H9 (cell line): ENCODE measurements around the gene TCFL5. TPM values are rescaled to one million over a fixed set of nuclear protein-coding genes. Genes with fewer than 3 reads are reported as not detected.
A peak's percentile ranks its signal among the peaks of the same experiment; 100 is the strongest.

Experiments used
- DNase-seq: peaks from one replicate; pipeline ENCODE4 v3.0.0-alpha.2; 2017
- H2AFZ ChIP-seq: one replicate; pipeline ENCODE4 v1.6.1; 2013; ENCODE audit warnings: mild to moderate bottlenecking, low read length, control low read depth, moderate library complexity
- H2AK5ac ChIP-seq: 2 replicates; pipeline ENCODE4 v1.6.1; 2013; ENCODE audit warnings: low read length, control low read depth, mixed read lengths; ENCODE audit not compliant: insufficient read length
- H2BK120ac ChIP-seq: one replicate; pipeline ENCODE4 v1.6.1; 2013; ENCODE audit warnings: low read depth, mild to moderate bottlenecking, low read length, control low read depth, inconsistent platforms; ENCODE audit not compliant: poor library complexity, severe bottlenecking
- H2BK12ac ChIP-seq: 2 replicates; pipeline ENCODE4 v1.6.1; 2013; ENCODE audit warnings: low read length, control low read depth, mixed read lengths, low read depth; ENCODE audit not compliant: insufficient read length
- H2BK15ac ChIP-seq: 2 replicates; pipeline ENCODE4 v1.6.1; 2013; ENCODE audit warnings: low read depth, low read length, control low read depth
- H2BK20ac ChIP-seq: one replicate; pipeline ENCODE4 v1.6.1; 2013; ENCODE audit warnings: low read depth, mild to moderate bottlenecking, low read length, control low read depth, inconsistent platforms; ENCODE audit not compliant: poor library complexity, severe bottlenecking
- H2BK5ac ChIP-seq: 2 replicates; pipeline ENCODE4 v1.6.1; 2013; ENCODE audit warnings: low read length, control low read depth, mixed read lengths; ENCODE audit not compliant: insufficient read length
- H3K14ac ChIP-seq: 2 replicates; pipeline ENCODE4 v1.6.1; 2013; ENCODE audit warnings: low read length, control low read depth; ENCODE audit not compliant: insufficient read depth
- H3K18ac ChIP-seq: 2 replicates; pipeline ENCODE4 v1.6.1; 2013; ENCODE audit warnings: low read depth, mild to moderate bottlenecking, mixed read lengths, low read length, control low read depth; ENCODE audit not compliant: insufficient read length
- H3K23ac ChIP-seq: 2 replicates; pipeline ENCODE4 v1.6.1; 2013; ENCODE audit warnings: low read length, control low read depth, mixed read lengths, low read depth; ENCODE audit not compliant: insufficient read length
- H3K23me2 ChIP-seq: 2 replicates; pipeline ENCODE4 v1.6.1; 2013; ENCODE audit warnings: low read depth, mild to moderate bottlenecking, mixed read lengths, low read length, control low read depth; ENCODE audit not compliant: insufficient read length, poor library complexity, severe bottlenecking
- H3K27ac ChIP-seq: 2 replicates; pipeline ENCODE4 v1.5.1; 2013; ENCODE audit warnings: low read length, control low read depth, mixed read lengths, low read depth; ENCODE audit not compliant: insufficient read length
- H3K27me3 ChIP-seq: 2 replicates; pipeline ENCODE4 v1.6.1; 2013; ENCODE audit warnings: low read length, control low read depth, inconsistent platforms; ENCODE audit not compliant: insufficient read depth
- H3K4ac ChIP-seq: 2 replicates; pipeline ENCODE4 v1.6.1; 2013; ENCODE audit warnings: low read depth, mild to moderate bottlenecking, control low read depth, inconsistent platforms, low read length, moderate library complexity
- H3K4me1 ChIP-seq: 2 replicates; pipeline ENCODE4 v1.6.1; 2013; ENCODE audit warnings: low read length, control low read depth, inconsistent platforms; ENCODE audit not compliant: insufficient read depth
- H3K4me2 ChIP-seq: 2 replicates; pipeline ENCODE4 v1.6.1; 2013; ENCODE audit warnings: low read length, control low read depth, mixed read lengths; ENCODE audit not compliant: insufficient read length, insufficient read depth
- H3K56ac ChIP-seq: 2 replicates; pipeline ENCODE4 v1.6.1; 2013; ENCODE audit warnings: low read depth, mild to moderate bottlenecking, mixed read lengths, low read length, control low read depth; ENCODE audit not compliant: insufficient read length
- H3K79me1 ChIP-seq: 2 replicates; pipeline ENCODE4 v1.6.1; 2013; ENCODE audit warnings: low read depth, mild to moderate bottlenecking, moderate library complexity, low read length, control low read depth, inconsistent platforms; ENCODE audit not compliant: insufficient read depth, poor library complexity, severe bottlenecking
- H3K79me2 ChIP-seq: 2 replicates; pipeline ENCODE4 v1.6.1; 2013; ENCODE audit warnings: low read length, control low read depth, inconsistent platforms; ENCODE audit not compliant: insufficient read depth
- H3K9ac ChIP-seq: 2 replicates; pipeline ENCODE4 v1.6.1; 2013; ENCODE audit warnings: low read length, control low read depth, mixed read lengths; ENCODE audit not compliant: insufficient read length; ENCODE audit errors: extremely low read depth
- H3K9me3 ChIP-seq: one replicate; pipeline ENCODE4 v1.6.1; 2013; ENCODE audit warnings: low read depth, low read length, inconsistent platforms; ENCODE audit not compliant: control insufficient read depth
- H3T11ph ChIP-seq: one replicate; pipeline ENCODE4 v1.6.1; 2013; ENCODE audit warnings: mild to moderate bottlenecking, low read length, control low read depth, inconsistent platforms
- H4K20me1 ChIP-seq: one replicate; pipeline ENCODE4 v1.6.1; 2013; ENCODE audit not compliant: control insufficient read depth, insufficient read length, insufficient read depth
- H4K5ac ChIP-seq: 2 replicates; pipeline ENCODE4 v1.6.1; 2013; ENCODE audit warnings: low read depth, mild to moderate bottlenecking, mixed read lengths, low read length, control low read depth; ENCODE audit not compliant: insufficient read length
- H4K8ac ChIP-seq: replicated peaks from 2 replicates; pipeline ENCODE4 v1.6.1; 2013; ENCODE audit warnings: low read length, control low read depth, mixed read lengths, low read depth; ENCODE audit not compliant: insufficient read length
- H4K91ac ChIP-seq: 2 replicates; pipeline ENCODE4 v1.6.1; 2013; ENCODE audit warnings: low read depth, mild to moderate bottlenecking, moderate library complexity, mixed read lengths, low read length, control low read depth; ENCODE audit not compliant: insufficient read length
- H3K27ac Mint-ChIP-seq, 3 experiments: 2 replicates in 2 of 3; 3 replicates in 1 of 3; pipeline ENCODE4 v1.8.0; 2020 to 2021; ENCODE audit warnings: mixed read lengths in 3 of 3, mild to moderate bottlenecking in 1 of 3, moderate library complexity in 1 of 3
- H3K27me3 Mint-ChIP-seq: 2 replicates; pipeline ENCODE4 v1.8.0; 2021; ENCODE audit warnings: low read depth, mild to moderate bottlenecking, moderate library complexity, mixed read lengths
- H3K36me3 Mint-ChIP-seq, 3 experiments: 2 replicates in 2 of 3; 3 replicates in 1 of 3; pipeline ENCODE4 v1.8.0; 2020 to 2021; ENCODE audit warnings: low read depth in 3 of 3, mixed read lengths in 3 of 3; ENCODE audit not compliant: insufficient read depth in 1 of 3
- H3K4me1 Mint-ChIP-seq, 2 experiments: 2 replicates each; pipeline ENCODE4 v1.8.0; 2020; ENCODE audit warnings: mixed read lengths in 2 of 2
- H3K4me3 Mint-ChIP-seq, 2 experiments: 2 replicates in 1 of 2; 3 replicates in 1 of 2; pipeline ENCODE4 v1.8.0; 2020 to 2021; ENCODE audit warnings: mild to moderate bottlenecking in 2 of 2, mixed read lengths in 2 of 2, moderate library complexity in 1 of 2
- H3K9me3 Mint-ChIP-seq, 2 experiments: 2 replicates in 1 of 2; 3 replicates in 1 of 2; pipeline ENCODE4 v1.8.0; 2020; ENCODE audit warnings: mild to moderate bottlenecking in 2 of 2, mixed read lengths in 2 of 2, moderate library complexity in 1 of 2
- CTCF ChIP-seq: fragments of 200-600 bp; sonication (generic); conservative IDR thresholded peaks from 3 replicates; pipeline ENCODE4 v1.8.0; 2021; ENCODE audit warnings: antibody characterized with exemption, mild to moderate bottlenecking
- WGBS: extraction: QIAGEN DNeasy Blood & Tissue Kit; methylation state at CpG from one replicate; pipeline ENCODE4 v1.1.7; 2013; ENCODE audit warnings: missing lambda C conversion rate, low lambda C conversion rate, mixed read lengths; ENCODE audit not compliant: insufficient read length; ENCODE audit errors: extremely low coverage; 5-methylcytosine and 5-hydroxymethylcytosine counted together
- total RNA-seq: library from RNA; stranded (reverse); gene quantifications from 2 replicates; pipeline ENCODE4 v1.2.1, GENCODE V29; 2021

The TCFL5 gene
- total RNA-seq, 1 experiment from 2014 or later: 16.4 TPM

DNA sequence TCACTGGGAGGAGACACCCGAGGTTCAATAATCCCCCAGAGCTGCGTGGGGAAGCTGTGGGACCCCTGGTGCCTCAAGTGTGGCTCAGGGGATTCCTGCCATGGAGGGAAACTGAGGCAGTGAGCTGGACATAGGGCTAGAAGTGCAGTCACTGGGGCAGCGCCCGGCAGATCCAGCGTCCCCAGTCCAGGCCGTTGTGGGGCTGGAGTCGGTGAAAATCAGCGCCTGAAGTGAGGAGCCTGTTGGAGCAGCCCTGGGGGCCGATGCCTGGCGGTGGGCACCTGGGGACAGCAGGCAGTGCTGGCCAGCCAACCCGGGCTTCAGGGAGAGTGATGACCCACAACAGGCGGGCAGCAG lies 46.9 kb downstream of the TCFL5 start:
- H3K14ac ChIP-seq: no peak overlapping the region
- H4K91ac ChIP-seq: no peak overlapping the region
- no peak overlapping the region for H2BK5ac ChIP-seq
- H2BK12ac ChIP-seq: no peak overlapping the region
- no peak overlapping the region for H3K23ac ChIP-seq
- Mint-ChIP-seq H3K4me1 (peaks cover 12 to 14% of the 10 kb centered on the region in 2 experiments), H3K9me3 (no peaks in the 10 kb centered on the region), H3K4me3 (0 out of 5 replicates have a peak overlapping the region, but pooled peaks of 1 of the 2 experiments have one; percentile 26), H3K27me3 (peaks cover 5% of the 10 kb centered on the region), H3K36me3 (peaks cover 0 to 19% (median 15%) of the 10 kb centered on the region in 3 experiments; a peak in 5 of 7 replicates), H3K27ac (no peak overlapping the region; a peak in 1 of 7 replicates)
- no peak for DNase-seq
- H2AK5ac ChIP-seq: no peak overlapping the region
- no peak for TF ChIP-seq CTCF
- no peak overlapping the region for H3K27ac ChIP-seq
- no peak overlapping the region for H3K56ac ChIP-seq
- H4K8ac ChIP-seq: no peak overlapping the region
- no peak overlapping the region for H3T11ph ChIP-seq
- no peak overlapping the region for H2AFZ ChIP-seq
- H3K9ac ChIP-seq: no peak overlapping the region
- H2BK15ac ChIP-seq: no peak overlapping the region
- no peaks in the 10 kb centered on the region for H3K4me1 ChIP-seq
- no peak overlapping the region for H4K5ac ChIP-seq
- H3K79me1 ChIP-seq: no peaks in the 10 kb centered on the region
- H3K18ac ChIP-seq: peak overlapping the region; percentile 2
- H3K4ac ChIP-seq: no peak overlapping the region
- no peaks in the 10 kb centered on the region for H3K79me2 ChIP-seq
- no CpG with 5 or more reads among the region's 12 CpGs for WGBS
- peaks cover 16% of the 10 kb centered on the region for H3K23me2 ChIP-seq
- no peaks in the 10 kb centered on the region for H3K27me3 ChIP-seq
- no peak overlapping the region for H3K4me2 ChIP-seq
- no peak overlapping the region for H2BK20ac ChIP-seq
- no peaks in the 10 kb centered on the region for H3K9me3 ChIP-seq
- no peaks in the 10 kb centered on the region for H4K20me1 ChIP-seq
- H2BK120ac ChIP-seq: no peak overlapping the region
